MG63 (cell line): ENCODE results near the gene MYL12A. TPM values are rescaled to one million over a fixed set of nuclear protein-coding genes. Genes with fewer than 3 reads are reported as not detected.
"Not testable (repeated sequence)": the region's sequence is repeated elsewhere in the genome, so short reads cannot be mapped to it uniquely, and the experiment has no call there.

ENCODE experiments used
- DNase-seq: peaks from one replicate; pipeline ENCODE4 v3.0.0-alpha.2; 2020
- H3K27me3 ChIP-seq: fragments of 250-450 bp; sonication (Bioruptor Pico); 2 replicates; pipeline ENCODE4 v1.5.1; 2020; ENCODE audit warnings: mild to moderate bottlenecking, moderate library complexity
- H3K36me3 ChIP-seq: fragments of 250-450 bp; sonication (Bioruptor Pico); 2 replicates; pipeline ENCODE4 v1.5.1; 2020; ENCODE audit warnings: mild to moderate bottlenecking, moderate library complexity
- H3K4me3 ChIP-seq: fragments of 250-450 bp; sonication (Bioruptor Pico); 2 replicates; pipeline ENCODE4 v1.5.1; 2020; ENCODE audit warnings: mild to moderate bottlenecking, moderate library complexity
- H3K9me3 ChIP-seq: fragments of 250-450 bp; sonication (Bioruptor Pico); 2 replicates; pipeline ENCODE4 v1.5.1; 2020; ENCODE audit warnings: mild to moderate bottlenecking, moderate library complexity
- total RNA-seq: library from RNA; depleted of rRNA; stranded (reverse); fragments of >200 nt; shearing (Covaris generic); gene quantifications from 2 replicates; pipeline ENCODE4 v1.2.3, GENCODE V29; 2014; ENCODE audit warnings: low replicate concordance; rRNA removed

Gene MYL12A
- total RNA-seq = 750 and 1,020 TPM in 2 replicates

GRCh38 chr18:3247240-3248061 is at the start of gene MYL12A:
Gene MYL12A, plus strand, starts transcription at chr18:3247801. Its CDS starts 5,447 bp downstream, at chr18:3253248.
- Histone ChIP-seq H3K9me3 (no peaks in the 10 kb centered on the region), H3K27me3 (no peaks in the 10 kb centered on the region), H3K36me3 (peaks cover 45% of the 10 kb centered on the region), H3K4me3 (peak within 1 kb of the TSS; percentile 100)
- DNase-seq = peak; percentile 98

- not testable (repeated sequence) for H3K27me3 ChIP-seq, H3K9me3 ChIP-seq, H3K36me3 ChIP-seq, H3K4me3 ChIP-seq, DNase-seq
Measured at GRCh38 chr18:3198260-3198860, 49.2 kb upstream of the MYL12A start.

GRCh38 chr18:3199942-3200645 is 47.5 kb upstream of the MYL12A start:
- Histone ChIP-seq H3K36me3 (no peaks in the 10 kb centered on the region), H3K4me3 (no peak overlapping the region), H3K27me3 (no peaks in the 10 kb centered on the region), H3K9me3 (peaks cover 4% of the 10 kb centered on the region; the same call in 1 of the 2 replicates)
- DNase-seq = no peak

GRCh38 chr18:3205239-3205638 is 42.4 kb upstream of the MYL12A start:
- Histone ChIP-seq H3K9me3 (peaks cover 8% of the 10 kb centered on the region), H3K36me3 (no peaks in the 10 kb centered on the region), H3K4me3 (no peak overlapping the region), H3K27me3 (no peaks in the 10 kb centered on the region)
- no peak for DNase-seq

GRCh38 chr18:3207565-3207964 is 40.0 kb upstream of the MYL12A start:
- Histone ChIP-seq H3K9me3 (peaks cover 4% of the 10 kb centered on the region), H3K36me3 (no peaks in the 10 kb centered on the region), H3K4me3 (no peak overlapping the region), H3K27me3 (no peaks in the 10 kb centered on the region)
- peak; percentile 11 for DNase-seq

- H3K36me3 ChIP-seq = no peaks in the 10 kb centered on the region
- H3K4me3 ChIP-seq = no peak overlapping the region
- no peaks in the 10 kb centered on the region for H3K27me3 ChIP-seq
- peaks cover 4% of the 10 kb centered on the region for H3K9me3 ChIP-seq
- DNase-seq = peak; percentile 8
Measured at GRCh38 chr18:3209859-3210569, 37.6 kb upstream of the MYL12A start.

GRCh38 chr18:3211236-3211992 is 36.2 kb upstream of the MYL12A start:
- no peaks in the 10 kb centered on the region for H3K27me3 ChIP-seq
- DNase-seq = peak; percentile 17
- H3K4me3 ChIP-seq = no peak overlapping the region

GRCh38 chr18:3212657-3213056 is 34.9 kb upstream of the MYL12A start:
- Histone ChIP-seq H3K36me3 (no peaks in the 10 kb centered on the region), H3K27me3 (no peaks in the 10 kb centered on the region)
- no peak for DNase-seq

More at GRCh38 chr18:3211236-3211992, 36.2 kb upstream of the MYL12A start:
- H3K36me3 ChIP-seq = no peaks in the 10 kb centered on the region
- no peaks in the 10 kb centered on the region for H3K9me3 ChIP-seq

GRCh38 chr18:3213300-3214059 is 34.1 kb upstream of the MYL12A start:
- Histone ChIP-seq H3K36me3 (no peaks in the 10 kb centered on the region), H3K27me3 (no peaks in the 10 kb centered on the region), H3K9me3 (no peaks in the 10 kb centered on the region), H3K4me3 (no peak overlapping the region)
- DNase-seq = no peak

More at GRCh38 chr18:3212657-3213056, 34.9 kb upstream of the MYL12A start:
- Histone ChIP-seq H3K4me3 (no peak overlapping the region), H3K9me3 (no peaks in the 10 kb centered on the region)

GRCh38 chr18:3214855-3215637 is 32.6 kb upstream of the MYL12A start:
- Histone ChIP-seq H3K4me3 (no peak overlapping the region), H3K36me3 (no peaks in the 10 kb centered on the region), H3K27me3 (no peaks in the 10 kb centered on the region), H3K9me3 (no peaks in the 10 kb centered on the region)
- no peak for DNase-seq

- H3K9me3 ChIP-seq = no peaks in the 10 kb centered on the region
- DNase-seq = no peak
- H3K36me3 ChIP-seq = no peaks in the 10 kb centered on the region
- H3K27me3 ChIP-seq = no peaks in the 10 kb centered on the region; the same call in 1 of the 2 replicates
- H3K4me3 ChIP-seq = no peak overlapping the region
Measured at GRCh38 chr18:3216987-3217386, 30.6 kb upstream of the MYL12A start.

- Histone ChIP-seq H3K4me3 (no peak overlapping the region), H3K9me3 (no peaks in the 10 kb centered on the region), H3K27me3 (peaks cover 2% of the 10 kb centered on the region; the same call in 1 of the 2 replicates), H3K36me3 (no peaks in the 10 kb centered on the region)
- DNase-seq = no peak
Measured at GRCh38 chr18:3217948-3218647, 29.5 kb upstream of the MYL12A start.

GRCh38 chr18:3218819-3219218 is 28.8 kb upstream of the MYL12A start:
- DNase-seq = no peak
- Histone ChIP-seq H3K4me3 (no peak overlapping the region), H3K9me3 (no peaks in the 10 kb centered on the region)

GRCh38 chr18:3219241-3219630 is 28.4 kb upstream of the MYL12A start:
- Histone ChIP-seq H3K36me3 (no peaks in the 10 kb centered on the region), H3K4me3 (no peak overlapping the region)

More at GRCh38 chr18:3218819-3219218, 28.8 kb upstream of the MYL12A start:
- Histone ChIP-seq H3K36me3 (no peaks in the 10 kb centered on the region), H3K27me3 (peaks cover 2% of the 10 kb centered on the region; the same call in 1 of the 2 replicates)

More at GRCh38 chr18:3219241-3219630, 28.4 kb upstream of the MYL12A start:
- DNase-seq = no peak
- peaks cover 2% of the 10 kb centered on the region; the same call in 1 of the 2 replicates for H3K27me3 ChIP-seq
- H3K9me3 ChIP-seq = no peaks in the 10 kb centered on the region
